ENCODE results near the gene FAM229B.
A peak's percentile ranks its signal among the peaks of the same experiment; 100 is the strongest.
"Not testable (repeated sequence)": the region's sequence is repeated elsewhere in the genome, so short reads cannot be mapped to it uniquely, and the experiment has no call there.

Gene FAM229B, protein sequence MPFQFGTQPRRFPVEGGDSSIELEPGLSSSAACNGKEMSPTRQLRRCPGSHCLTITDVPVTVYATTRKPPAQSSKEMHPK

GRCh38 chr6:112087136-112087911 is at the start of gene FAM229B, which contains the start of gene TUBE1:
FAM229B (plus strand) TSS chr6:112087591; CDS start chr6:112099284, 11,693 bp downstream.
TUBE1 (minus strand) TSS chr6:112087482; CDS start chr6:112087434, 48 bp downstream.
- peak; percentile 93 for DNase-seq

DNA sequence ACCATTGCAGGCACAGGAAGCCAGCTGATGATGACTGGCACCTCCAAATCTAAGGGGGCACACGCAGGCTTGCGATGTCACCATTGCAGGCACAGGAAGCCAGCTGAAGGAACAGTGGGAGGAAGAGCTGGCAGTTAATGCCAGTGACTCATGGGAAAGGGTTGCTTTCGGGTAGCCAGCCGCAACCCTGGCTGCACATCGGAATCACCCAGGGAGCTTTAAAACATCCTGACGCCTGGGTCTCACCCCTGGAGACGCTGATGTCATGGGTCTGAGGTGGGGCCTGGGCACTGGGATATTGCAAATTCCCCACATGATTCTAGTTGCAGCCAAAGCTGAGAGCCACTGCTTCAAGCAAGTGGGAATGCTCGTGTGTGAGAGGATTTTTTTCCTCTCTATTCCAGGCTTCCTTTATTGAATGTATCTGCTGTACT is 49.6 kb upstream of the FAM229B start:
- DNase-seq, result no peak

DNA sequence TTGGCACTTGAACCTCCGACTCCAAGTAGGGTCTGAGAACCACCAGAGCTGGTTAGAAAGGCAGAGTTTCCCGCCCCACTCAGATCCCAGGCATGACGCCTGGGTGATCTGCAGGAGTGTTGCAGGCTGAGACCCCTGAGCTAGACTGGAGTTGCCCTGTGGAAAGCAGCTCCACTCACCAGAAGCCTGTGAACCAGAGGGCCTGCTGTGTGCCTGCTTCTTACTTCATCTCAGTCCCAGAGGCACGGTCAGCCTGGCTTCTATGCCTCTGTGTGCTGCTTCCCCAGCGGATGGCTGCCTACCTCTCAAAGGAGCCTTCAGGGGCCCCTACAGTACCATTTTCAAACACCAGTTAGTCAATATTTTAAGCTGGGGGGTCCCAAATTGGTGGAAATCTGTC is 49.1 kb upstream of the FAM229B start:
- DNase-seq, result no peak

GRCh38 chr6:112038756-112039430 is 48.5 kb upstream of the FAM229B start:
- no peak for DNase-seq

DNA sequence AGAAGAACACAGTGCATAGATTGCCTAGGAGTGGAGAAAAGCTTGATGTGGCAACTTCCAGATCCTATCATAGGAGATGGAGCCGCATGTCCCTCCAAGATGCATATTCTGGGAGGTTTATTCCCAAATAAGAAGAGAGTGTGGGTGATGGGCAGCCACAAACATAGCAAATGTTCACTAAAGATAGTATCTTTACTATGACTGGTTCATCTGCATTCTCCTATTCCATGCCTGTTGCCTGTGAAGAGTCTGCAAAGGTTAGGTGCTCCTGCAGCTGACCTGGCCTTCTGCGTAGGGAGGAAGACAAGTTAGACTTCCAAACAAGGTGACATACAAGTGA is 48.0 kb upstream of the FAM229B start:
- no peak for DNase-seq

GRCh38 chr6:112040956-112041355 is 46.4 kb upstream of the FAM229B start:
- DNase-seq, result no peak

DNA sequence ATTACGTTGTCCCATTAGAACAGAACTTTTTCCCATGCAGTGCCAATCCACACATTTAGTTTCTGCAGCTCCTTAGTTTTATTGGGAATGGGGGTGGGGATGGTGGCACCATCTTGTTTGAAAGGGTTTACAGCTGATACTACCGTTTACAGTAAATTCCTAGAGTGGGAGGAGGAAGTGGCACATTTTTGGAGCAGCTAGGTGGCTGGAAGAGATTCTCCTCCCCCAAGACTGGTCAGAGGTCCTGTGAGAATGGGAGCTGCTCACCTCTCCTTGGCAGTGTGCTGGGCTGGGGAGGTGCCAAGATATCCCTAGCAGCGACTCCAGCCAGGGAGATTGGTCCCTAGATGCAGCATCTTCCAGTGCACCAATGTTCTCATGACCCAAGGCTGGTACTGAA is 45.9 kb upstream of the FAM229B start:
- DNase-seq, result no peak

DNA sequence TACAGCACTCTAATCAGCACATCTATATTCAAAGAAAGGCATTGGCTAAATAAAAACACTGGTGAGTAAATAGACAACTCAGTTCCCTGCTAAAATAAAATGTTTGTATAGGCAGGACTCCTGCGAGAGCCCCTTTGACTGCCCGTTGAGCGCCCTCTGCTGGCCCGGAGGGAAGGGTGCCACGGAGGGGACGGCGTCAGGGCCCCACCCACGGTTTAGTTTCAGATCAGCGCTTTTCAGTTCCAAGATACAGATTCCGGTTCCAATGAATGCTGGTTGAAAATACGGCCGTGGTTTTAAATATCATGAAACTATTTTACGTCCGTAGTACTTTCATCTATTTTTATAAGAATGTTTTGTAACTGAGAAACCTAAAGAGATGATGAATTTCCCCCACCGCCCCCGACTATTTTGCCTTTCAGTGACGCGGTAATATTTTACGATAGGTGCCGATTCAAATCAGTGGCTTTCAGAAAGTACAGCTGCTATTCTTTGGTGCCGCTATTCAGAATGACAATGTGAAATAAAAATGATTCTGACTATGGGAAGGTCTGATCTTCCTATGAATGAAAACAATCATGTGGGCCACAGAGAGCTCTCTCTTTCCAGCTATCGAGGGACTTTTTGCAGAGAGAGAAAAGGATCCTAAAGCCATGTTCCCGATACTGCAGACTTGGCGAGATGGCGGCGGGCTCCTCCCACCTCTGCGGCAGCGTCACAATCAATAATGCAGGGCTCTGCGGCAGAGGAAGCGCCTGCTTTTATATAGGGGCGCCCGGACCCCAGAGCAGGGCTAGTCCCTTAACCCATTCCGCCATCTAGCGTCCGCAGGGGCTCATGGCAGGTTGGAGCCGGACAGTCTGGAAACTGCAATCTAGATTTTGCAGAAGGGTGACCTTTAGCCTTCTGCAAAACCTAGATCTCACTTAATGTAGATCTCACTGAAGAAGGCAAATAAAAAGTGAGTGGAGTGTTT is 44.1 kb upstream of the FAM229B start:
- DNase-seq, result peak; percentile 88

DNA sequence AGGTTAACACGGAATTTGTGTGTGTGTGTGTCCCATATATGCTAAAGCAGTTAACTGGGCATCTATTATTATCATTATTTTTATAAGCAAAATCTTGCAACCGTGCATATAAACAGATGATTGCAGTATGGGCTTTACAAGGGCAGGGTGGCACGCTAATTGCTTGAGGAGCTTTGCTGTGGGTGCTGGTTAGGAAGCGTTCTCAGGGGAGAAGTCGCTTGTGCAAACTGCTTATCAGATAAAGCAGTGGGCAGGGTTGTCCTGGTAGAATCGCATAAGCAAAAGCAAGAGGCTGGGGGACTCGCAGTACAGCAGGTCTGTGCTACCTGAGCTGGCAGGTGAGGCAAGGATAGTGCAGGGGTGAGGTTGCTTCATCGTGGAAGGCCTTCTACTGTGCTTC is 43.2 kb upstream of the FAM229B start:
- DNase-seq, result no peak

- no peak for DNase-seq
Measured at GRCh38 chr6:112044856-112045255, 42.5 kb upstream of the FAM229B start.

- not testable (repeated sequence) for DNase-seq
Measured at GRCh38 chr6:112047523-112047922, 39.9 kb upstream of the FAM229B start.

DNA sequence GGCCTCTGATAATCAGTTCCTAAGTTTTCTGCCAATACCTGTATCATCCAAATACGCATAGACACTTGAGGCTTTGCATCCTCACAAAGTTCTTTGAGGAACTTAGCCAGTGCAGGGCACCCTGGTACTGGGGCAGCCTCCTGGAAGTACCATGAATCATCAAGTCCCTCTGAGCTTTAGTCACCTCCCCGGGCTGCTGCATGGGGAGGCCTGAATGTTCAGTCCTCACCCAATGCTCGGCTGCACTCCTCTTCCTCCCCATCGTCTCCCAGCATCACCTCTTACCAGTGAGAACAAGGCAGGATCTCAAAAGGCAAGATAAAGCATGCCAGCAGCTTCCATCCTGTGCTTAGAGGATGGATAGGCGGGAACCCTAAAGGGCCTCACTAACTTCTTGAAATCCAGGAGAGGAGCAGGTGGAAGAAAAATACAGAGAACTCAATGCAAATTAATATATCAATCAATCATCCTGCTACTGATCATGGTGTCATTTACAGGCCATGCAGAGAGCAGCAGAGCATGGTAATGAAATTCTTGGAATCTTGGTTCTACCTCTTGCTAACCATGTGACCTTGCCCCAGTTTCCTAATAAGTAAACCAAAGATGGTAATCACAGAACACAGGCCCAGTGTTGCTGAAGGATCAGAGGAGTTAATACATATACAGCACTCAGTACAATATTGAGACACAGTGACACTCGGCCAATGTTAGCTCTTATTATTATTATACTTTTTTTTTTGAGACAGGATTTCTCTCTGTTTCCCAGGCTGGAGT is 38.2 kb upstream of the FAM229B start:
- DNase-seq, result no peak

DNA sequence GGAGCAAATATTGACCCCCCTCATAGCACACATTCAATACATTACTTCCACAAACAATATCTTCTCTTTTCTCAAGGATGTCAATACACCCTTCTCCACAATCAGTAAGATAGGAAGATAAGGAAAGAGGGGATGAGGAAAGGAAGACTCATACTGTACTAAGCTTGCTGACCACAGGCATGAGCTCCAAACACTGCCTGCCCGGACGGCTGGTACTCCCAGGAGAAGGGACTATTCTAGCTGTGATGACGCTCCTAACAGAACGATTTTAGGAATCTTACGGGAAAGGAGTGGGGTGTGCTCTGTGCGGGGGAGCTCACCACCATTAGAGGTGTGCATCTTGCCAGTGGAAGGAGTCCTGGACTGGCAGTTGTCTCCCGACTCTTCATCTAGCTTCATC is 37.4 kb upstream of the FAM229B start:
- no peak for DNase-seq

DNA sequence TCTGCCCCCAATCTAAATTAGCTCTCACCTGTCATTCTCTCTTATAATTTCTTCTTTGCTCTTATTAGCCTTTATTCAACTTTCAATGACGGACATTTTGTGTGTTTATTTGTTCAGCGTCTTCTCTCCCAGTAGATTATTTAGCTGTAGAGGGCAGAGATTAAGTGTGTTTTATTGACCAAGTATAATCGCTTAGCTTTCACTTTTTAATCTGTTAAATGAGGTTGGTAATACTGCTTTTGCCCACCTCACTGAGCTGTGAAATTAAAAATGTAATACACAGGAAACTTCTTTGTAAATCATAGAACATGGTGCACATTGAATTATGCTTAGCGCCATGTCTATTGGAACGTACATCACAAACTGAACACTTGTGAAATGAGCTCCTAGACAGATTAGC is 37.0 kb upstream of the FAM229B start:
- no peak for DNase-seq

DNA sequence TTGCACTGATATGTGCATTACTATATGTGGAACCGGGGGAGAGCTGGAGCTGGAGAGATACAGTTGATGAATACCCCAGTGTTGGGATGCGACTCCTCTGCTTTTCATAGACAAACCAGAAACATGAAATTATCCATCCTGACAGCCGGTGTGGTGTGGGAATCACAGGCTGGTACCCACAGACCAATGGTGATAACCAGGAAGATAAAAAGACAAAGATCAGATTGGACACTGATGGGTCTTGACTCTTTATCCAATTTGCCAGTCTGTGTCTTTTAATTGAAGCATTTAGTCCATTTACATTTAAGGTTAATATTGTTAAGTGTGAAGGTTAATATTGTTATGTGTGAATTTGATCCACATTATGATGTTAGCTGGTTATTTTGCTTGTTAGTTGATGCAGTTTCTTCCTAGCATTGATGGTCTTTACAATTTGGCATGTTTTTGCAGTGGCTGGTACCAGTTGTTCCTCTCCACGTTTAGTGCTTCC is 36.1 kb upstream of the FAM229B start:
- DNase-seq, result not testable (repeated sequence)

DNA sequence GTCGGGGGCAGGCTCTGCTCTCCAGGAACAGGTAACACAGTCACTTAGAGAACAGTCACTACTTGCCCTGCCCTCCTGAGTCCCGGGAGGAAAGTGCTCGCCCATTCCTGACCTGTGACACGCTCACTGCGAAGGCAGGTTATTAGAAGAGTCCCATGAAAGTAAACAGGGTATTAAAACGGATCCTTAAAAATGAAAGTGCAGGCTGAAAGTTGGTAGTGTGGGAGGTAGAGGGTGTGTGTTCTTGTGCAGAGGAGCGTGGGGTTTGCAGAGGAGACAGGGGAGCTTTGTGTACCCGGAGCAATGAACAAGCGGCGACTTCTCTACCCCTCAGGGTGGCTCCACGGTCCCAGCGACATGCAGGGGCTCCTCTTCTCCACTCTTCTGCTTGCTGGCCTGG is 33.4 kb upstream of the FAM229B start, which contains the start of gene CCN6:
Gene CCN6 (plus strand): TSS at position 104 of the 400 bp plus-strand sequence. CDS start 254 bp downstream, at position 358.
- no peak for DNase-seq

DNA sequence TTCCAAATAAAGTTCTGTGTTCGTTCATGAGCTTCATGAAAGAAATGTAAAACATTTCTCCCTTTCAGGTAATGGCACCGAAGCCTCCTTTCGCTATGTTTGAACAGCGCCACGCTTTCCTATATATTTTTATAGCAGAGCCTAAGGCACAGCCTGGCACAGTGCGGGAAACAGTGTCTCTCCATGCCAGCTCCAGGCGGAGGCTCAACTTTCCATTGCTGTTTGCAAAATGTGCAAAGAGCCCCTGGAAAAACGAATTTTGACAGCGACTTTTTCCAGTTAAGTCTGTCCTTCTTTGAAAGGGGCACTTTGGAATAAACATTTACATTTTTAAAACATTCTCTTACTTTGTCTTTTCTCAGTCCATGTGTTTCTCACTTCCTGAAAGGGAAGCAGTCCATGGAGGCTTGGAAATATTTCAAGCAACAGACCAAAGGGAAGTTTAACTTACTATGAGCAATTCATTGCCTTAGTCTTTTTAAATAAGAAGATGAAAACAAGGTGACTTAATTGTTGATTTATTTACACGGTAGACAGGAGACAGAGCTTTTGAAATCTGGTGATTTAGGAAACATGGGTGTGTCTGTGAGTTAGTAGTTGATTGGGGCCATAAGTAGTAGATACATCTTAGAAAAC is 32.7 kb upstream of the FAM229B start:
- no peak for DNase-seq

DNA sequence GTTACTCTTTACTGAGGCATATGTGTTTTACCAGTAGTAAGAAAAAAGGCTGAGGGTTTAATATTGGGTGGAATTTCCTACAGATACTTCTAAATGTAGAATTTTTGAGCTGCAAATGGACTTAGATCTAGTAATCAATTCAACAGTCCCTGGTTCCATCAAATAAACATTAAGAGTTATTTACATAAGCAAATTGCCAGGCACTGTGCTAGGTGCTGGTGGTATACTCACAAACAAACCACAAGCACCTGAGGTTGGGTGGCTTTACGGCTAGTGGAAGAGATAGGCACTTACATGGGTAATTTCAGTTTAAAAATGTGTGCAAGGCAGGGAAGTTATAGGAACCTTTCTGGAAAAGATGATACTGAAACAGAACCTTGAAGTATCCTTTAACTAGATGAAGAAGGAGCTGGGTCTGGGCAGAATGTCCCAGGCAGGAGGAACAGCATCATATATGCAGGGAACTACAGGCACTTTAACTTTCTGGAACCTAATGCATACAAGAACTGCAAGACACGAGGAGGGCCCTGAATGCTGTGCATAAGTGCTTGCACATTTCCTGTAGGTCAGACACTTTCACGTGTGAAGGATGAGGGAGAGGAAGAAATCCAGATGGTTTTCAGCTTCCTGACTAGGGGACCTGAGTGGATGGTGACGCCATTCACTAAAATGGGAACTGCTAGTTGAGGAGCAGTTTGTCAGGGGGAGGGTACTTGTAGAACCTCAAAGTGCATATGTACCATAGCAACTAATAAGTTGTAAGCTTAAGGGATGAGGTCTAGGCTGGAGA is 29.0 kb upstream of the FAM229B start:
- DNase-seq, result no peak

DNA sequence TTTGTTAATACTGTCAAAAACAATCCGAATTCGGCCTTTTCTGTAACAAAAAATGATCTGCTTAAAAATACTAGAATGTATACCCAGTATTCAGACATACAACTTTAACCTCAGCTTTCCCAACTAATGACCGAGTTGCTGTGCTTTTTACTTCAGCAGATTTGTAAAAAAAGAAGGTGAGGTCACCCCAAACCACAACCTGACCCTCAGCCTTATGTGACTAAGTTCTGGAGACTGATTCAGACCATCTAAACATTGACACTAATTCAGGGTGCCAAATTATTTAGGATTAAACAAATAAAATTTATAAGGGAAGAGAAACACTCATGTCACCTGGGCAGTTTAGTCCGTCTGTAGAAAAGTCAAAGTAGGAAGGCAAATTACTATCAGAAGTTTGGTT is 25.8 kb upstream of the FAM229B start:
- DNase-seq, result no peak

- no peak for DNase-seq
Measured at GRCh38 chr6:112062966-112063365, 24.4 kb upstream of the FAM229B start.

All from NCI-H1092 (cell line).